ENCODE measurements around the gene SPATA19.

Gene SPATA19

DNA sequence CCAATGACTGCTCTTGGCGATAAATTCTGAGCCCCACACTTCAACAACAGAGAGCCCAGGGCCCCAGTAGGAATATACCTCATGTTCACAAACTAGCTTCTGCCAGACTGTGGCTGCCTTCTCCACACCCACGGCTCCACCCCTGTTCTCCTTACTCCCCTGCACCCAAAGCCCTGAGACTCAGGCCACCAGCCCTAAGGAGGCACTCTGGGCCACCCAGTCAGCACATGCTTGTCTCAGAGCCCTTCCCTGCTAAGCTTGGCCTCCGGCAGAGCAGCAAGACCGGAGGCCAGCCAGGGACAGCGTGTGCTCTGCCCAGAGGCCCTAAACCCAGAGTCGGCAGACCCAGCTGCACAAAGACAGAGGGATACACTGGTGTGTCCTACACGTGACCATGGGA, 27.9 kb downstream of the SPATA19 start:
- no peak for DNase-seq

DNA sequence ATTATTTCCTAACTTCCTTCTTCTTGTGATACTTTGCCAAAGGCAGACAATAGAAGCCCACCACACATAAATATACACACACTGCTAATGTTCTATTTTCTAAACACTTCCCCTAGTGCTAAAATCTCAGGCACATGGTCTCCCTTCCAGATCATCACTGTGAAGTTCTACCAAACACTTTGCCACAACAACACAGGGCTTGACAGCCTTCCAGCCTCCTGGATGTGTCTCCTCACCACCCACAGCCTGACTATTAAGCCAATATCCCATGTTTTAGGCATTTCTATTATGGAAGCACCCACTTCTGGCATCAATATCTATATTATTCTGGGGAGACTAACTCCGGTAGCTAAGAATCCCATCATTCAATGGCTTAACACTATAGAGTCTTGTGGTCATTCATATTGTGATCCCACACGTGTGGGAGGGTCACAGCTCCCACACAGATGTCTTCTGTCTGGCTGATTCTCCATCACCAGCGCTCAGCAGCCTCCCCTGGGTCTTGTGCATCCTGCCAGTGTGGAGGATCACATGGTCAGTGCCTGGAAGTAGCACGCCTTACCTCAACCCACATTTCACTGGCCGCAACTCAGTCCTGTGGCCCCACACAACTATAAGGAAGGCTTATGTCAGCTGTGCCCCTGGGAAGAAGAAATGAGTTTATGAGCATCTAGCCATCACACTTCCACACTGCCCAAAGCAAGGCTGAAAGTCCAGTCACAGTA, 29.0 kb downstream of the SPATA19 start:
- DNase-seq: no peak

DNA sequence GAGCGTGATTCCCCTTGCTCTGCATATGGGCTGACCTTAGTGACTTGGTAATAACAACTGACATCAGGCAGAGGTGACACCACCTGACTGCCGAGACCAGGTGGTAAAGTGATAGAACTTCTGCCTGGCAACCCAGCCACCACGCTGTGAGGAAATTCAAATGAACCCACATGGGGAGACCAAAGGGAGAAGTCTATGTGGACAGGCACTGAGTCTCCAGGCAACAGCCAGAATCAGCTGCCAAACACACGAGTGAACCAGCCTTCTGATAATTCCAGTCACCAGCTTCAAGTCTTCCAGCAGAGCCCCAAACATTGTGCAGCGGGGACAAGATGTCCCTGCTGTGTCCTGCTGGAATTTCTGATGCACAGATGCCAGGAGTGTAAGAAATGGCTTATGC, 29.7 kb downstream of the SPATA19 start:
- no peak for DNase-seq

DNA sequence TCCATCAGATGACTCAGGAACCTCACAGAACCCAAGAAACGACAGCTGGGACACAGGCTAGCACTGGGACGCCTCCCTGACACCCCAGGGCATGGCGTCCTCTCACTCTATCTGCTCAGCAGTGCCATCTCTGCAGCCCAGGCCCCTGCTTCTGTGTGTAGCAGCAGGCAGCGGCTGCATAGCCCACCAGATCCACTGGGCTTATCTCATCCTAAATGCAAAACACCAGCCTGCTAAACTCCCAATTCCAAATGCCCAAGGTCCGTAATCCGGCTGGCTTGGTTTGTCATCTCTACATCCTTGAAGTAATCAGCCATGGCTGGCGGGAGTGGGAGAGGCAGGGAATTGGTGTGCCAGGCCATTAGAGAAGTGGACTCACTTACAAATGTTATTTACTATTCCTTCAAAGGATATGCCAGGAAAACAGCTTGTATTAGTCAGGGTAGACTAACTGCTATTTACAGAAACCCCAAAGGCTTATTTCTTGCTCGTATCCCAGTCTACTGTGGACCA, 30.7 kb downstream of the SPATA19 start:
- DNase-seq: no peak

DNA sequence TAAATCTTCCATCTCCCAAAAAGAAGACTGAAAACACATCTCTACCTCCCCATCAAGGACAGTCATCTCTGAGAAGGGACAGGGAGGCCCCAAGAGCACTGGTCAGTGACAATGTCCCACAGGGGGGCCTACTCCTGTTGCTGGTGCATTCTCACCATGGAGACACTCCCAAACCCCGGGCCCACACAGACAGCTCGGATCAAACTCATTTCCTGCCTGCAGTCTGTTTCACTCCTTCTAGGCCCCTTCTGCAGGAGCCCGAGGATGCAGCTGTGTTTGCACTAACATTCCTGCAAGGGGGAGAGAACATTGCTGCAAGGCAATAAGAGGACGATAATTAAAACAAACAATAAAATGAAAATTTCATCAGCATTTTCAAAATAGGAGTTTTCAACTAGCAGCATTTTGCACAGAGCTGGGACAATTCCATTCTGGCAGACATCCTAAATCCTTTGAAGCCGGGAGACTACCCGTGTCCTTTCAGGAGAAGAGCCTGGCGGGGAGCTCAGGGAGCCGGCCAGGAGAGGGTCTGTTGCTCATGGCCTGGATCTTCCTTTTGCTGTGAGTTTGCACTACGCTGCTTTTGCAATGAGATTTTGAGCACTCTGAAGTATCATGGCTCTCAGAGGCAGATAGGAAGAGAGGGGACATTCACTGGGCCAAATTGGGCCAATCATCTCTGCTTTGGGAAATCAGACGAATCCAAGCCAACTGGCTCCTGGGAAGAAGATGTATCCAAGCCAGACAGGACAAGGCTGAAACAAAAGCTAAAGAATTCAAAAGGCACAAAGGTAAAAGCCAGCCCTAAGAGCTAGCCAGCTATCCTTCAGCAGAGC, 33.2 kb downstream of the SPATA19 start:
- DNase-seq: no peak

DNA sequence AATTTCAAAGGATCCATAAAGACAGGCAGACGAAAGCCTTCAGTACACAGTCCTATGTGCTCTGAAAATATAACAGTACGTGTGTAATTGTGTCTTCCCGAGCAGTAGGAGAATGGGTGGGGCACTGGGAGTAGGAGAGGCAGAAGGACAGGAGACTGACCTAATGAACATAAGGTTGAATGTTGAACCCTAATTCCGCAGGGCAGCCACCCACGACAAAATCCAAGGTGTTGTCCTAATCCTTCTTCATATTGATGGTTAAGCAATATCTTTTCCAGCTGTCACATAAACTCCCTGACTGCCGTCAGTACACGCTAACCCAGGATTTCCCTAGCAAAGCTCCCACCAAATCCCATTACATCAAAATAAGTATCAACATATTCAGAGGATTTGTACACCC, 34.5 kb downstream of the SPATA19 start:
- DNase-seq: no peak

DNA sequence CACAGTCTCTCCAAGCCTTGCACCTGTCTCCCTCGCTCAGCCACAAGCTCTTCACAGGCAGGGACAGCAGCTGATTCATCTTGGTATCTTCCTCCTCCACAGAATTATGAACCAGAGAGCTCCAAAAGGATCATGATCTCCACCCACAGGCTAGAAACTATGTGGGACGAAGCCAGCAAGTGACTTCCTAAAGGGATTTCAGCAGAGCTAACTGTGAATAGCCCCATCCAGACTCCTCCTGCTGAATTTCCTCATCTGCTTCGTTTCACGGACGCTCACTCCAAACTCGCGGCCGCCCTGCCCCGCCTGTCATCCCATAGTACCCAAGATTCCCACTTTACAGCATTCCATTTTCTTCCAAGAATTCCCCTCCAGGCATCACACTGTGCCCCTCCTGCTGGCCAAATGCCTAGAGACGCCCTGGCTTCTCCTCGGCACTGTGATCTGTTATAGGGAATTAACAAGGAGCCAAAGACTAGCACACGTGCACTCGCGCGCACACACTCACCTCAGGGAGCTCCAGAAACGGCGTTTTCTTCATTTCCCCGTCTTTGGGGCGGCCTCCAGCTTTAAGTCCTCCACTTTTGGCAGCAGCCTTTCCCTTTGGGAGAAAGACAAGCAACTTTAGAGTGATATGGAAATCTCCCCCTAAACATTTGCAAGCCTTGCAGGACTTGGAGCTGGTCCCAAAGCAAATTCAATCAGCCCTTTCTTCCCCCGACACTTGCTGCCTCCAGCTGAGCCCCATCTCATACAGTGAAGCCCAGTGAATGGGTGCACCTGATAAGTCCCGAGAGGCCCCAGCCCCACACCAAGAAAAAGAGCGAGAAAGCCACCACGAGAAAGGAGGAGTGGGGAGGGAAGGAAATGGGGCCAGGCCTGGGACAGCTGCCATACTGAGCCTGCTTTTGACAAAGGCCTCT, 35.5 kb downstream of the SPATA19 start:
- DNase-seq: no peak

DNA sequence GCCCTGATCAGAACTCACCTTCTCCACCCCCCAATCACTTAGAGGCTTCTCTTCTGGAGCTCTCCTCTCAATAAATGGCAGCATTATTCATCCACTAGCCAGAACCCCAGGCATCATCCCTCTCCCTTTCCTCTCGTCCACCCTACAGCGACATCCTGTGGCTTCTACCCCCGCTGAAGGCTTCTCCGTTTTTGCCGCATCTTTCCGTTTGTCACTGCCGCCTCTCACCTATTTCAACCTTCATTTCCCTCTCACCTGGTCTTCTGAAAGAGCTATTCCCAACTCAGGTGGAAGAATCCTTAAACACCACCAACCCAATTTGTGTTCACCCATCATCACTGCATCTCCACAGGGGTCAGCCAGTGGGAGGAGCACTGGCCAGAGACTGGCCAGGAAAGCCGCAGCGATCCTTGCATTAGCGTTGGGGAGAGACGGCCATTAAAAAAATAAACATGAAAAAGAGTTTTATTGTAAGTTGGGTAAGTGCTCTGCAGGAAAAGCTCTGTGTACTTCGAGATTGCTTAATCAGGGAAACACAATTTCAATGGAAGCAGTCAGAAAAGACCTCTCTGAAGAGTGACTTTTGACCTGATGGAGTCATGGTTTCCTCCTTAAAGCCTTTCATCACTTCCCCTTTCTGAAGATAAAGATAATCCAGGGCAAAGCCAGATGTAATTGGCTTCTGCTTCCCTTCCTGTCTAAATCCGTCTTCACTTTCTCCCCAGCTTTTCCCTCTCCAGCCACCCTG, 36.7 kb downstream of the SPATA19 start:
- no peak for DNase-seq

DNA sequence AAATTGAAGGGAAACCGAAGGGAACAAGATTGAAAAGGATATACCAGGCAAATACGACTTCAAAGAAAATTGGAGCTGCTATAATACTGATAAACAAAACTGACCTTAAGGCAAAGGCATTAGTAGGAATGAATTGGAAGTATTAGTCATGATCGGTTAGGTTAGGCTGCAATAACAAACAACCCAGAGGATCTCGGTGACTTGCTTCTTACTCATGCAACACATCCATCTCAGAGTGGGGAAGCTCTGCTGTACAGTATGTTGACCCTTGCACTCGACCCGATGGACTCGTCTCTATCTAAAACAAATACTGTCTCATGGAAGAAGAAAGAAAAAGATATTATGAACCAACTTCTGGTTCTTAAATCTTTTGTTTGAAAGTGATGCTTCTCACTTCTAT, 42.3 kb downstream of the SPATA19 start:
- DNase-seq: no peak

DNA sequence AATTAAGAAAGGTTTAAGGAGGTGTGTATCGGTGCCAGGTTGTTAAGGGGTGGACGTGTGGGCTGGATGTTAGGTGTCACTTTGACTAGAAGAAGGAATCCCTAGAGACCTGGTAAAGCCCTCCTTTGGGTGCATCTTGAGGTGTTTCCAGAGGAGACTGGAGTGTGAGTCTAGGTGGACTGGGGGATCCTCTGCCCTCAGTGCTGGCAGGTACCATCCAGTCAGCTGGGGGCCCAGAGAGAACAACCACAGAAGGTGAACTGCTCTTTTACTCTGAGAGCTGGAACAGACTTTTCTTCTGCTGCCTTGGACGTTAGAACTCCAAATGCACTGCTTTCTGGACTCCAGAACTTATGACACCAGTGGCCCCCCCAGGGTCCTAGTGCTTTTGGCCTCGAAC, 44.0 kb downstream of the SPATA19 start:
- DNase-seq: no peak

DNA sequence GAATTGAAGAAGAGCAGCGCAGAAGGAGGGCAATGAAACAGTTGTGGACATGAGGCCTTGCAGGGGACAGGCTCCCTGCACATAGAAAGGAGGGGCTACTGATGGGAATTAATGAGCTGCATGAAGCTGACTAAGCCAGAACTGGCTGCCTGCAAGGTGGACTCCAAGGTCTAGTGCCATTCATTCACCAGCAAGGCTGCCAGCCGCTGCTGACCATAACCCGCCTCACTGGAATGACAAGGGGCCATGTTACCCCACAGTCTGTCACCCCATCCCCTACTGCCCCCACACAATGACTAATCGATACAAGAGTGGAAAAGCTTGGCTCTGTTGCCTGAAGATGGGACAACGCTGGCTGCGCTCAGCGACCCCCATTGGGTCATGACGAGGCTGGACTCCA, 44.6 kb downstream of the SPATA19 start:
- DNase-seq: no peak

DNA sequence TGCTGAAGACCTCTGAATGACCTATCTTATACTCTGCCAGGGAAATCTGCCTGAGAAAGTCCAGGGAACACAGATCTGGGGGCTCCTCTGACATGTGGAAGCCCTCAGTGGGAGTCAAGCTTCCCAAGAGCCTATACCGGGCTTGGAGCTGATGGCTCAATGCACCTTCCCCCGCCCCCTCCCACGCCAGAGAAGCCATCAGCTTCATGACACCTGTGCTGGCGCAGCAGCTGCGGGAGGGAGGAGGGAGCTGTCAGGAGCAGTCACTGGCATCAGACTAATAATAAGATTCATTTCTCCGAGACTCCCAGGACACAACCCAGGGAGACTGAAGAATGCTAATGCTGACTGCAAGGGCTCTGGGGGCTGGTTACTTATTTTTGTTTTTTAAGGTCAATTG, 47.8 kb downstream of the SPATA19 start:
- no peak for DNase-seq

DNA sequence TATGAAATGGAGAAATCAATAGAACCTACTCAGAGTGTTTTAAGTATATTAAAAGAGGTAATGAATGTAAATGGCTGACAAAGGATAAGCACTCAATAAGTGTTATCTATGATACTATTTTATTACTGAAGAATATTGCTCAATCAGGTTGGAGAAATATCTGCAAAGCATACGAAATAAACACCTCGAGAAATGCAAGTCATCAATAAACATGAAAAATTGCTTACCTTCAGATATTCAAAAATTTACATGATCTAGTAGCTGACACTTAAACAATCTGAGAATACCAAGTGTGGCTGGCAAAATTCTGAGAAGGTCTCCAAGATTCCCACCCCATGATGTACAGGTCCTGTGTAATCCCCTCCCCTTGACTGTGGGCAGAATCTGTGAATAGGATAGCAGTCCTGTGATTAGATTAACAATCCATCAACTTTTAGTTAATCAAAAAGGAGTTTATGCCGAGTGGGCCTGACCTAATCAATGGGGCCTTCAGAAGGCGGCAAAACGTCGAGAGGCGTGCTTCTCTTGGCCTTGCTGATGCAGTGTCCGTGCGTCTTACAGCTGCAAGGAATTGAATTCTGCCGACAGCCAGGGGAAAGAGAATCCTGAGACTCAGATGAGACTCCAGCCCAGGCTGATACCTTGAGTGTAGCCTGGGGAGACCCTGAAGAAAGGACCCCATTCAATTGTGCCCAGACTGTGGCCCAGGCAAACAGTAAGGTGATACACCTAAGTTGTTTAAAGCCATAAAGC, 49.1 kb downstream of the SPATA19 start:
- no peak for DNase-seq

DNA sequence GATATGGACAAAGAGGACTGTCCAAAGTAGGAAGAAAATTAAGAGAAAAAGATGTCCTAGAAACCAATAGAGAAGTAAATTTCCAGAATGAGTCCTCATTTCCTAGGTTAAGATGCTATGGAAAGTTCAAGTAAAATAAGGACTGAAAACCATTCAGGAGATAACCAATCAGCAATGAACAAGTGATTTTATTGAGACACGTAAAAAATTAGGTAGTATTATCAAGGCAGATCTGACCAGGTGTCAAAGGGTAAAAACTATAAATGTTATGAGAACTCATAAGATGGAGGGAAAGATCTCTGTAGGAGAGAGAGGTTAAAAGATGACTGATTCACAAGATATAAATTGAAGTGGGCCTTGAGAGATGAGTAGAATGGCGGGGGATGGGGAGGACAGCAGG, 50.2 kb downstream of the SPATA19 start:
- DNase-seq: no peak

DNA sequence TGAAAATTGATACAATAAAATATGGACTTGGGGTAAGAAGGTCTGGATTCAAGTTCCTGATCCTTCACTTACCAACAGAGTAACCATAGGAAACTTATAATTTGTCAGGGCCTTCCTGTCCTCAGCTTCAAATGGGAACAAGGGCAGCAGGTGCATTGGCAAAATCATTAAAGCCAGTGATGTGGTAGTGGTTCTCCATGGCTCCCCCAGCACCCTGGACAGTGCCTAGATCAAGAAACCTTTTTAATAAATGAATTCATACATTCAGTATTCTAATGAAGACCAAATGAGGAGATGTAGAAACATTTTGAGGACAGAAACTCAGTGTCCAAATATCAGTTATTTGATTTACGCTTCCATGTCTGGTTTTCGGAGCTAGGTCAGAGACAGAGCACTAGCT, 51.1 kb downstream of the SPATA19 start:
- no peak for DNase-seq

DNA sequence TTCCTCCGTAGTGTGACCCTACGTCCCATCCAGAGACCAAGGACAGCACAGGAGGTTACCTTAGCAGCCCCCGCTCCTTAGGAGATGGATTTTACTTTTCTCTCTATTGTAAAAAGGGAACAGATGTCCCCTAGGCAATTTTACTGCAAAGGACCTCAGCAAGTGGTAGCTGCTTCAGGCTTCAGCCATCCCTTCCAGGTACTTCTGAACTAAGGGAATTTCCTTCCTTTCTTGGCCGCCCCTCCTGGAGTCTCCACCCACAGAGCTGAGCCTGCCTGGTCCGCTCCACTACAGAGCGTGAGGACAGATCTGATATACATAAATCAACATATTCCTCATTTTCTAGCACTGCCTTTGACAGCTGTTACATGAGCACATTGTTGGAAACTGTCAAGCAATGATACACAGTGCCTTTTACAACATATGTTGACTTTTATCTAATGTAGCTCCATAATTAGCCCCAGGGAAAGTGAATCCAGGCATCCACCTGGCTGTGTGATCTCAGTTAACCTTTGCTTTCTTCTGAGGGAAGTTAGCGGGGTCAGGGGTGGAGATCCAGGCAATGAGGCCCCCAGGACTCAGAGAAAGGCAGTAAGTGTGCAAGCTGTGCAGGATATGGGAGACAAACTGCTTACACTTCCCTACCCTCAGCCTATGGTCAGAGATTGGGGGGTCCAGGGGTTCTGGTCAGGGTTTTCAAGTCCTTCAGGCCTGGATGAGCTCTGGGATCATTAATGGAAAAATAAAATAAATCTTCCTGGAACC, 51.9 kb downstream of the SPATA19 start:
- no peak for DNase-seq

DNA sequence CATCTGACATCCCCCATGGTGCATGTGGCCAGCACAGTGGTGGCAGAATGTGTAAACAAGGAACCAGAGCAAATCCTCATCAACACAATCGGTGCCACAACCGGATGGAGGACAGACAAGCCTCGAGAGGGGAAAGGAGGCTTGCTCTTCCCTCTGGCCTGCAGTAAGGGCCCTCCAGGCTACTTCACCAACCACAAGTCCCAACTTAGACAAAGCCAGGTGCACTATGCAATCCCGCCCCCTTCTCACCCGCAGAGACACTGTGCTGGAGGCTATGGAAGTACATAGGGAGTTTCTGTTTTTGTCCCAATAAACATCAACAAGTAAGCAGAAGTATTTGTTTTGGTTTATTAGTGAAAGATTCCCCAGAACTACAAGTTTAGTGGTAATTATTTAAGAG, 54.3 kb downstream of the SPATA19 start:
- DNase-seq: no peak
